Trophoblast cell (in vitro differentiated cells and primary cell): ENCODE data around the gene DROSHA.

ENCODE experiments used
- DNase-seq, 2 donors: peaks; one replicate each; pipeline ENCODE4 v3.0.0-alpha.2; 2016
- H2AFZ ChIP-seq: 2 replicates; pipeline ENCODE4 v1.6.1; 2013; ENCODE audit warnings: low read length, moderate library complexity, mild to moderate bottlenecking; ENCODE audit not compliant: insufficient read depth, poor library complexity
- H2AK5ac ChIP-seq: 2 replicates; pipeline ENCODE4 v1.6.1; 2013; ENCODE audit warnings: mild to moderate bottlenecking, low read length
- H2BK120ac ChIP-seq: 2 replicates; pipeline ENCODE4 v1.6.1; 2013; ENCODE audit warnings: low read length, mild to moderate bottlenecking, moderate library complexity; ENCODE audit not compliant: insufficient read depth, poor library complexity
- H2BK12ac ChIP-seq: 2 replicates; pipeline ENCODE4 v1.6.1; 2013; ENCODE audit warnings: mild to moderate bottlenecking, low read length, moderate library complexity
- H2BK5ac ChIP-seq: 2 replicates; pipeline ENCODE4 v1.6.1; 2013; ENCODE audit warnings: low read length, low read depth, moderate library complexity, mild to moderate bottlenecking; ENCODE audit not compliant: poor library complexity
- H3K14ac ChIP-seq: 2 replicates; pipeline ENCODE4 v1.6.1; 2013; ENCODE audit warnings: mild to moderate bottlenecking, low read length
- H3K18ac ChIP-seq: 2 replicates; pipeline ENCODE4 v1.6.1; 2013; ENCODE audit warnings: mild to moderate bottlenecking, low read length
- H3K23ac ChIP-seq: 2 replicates; pipeline ENCODE4 v1.6.1; 2013; ENCODE audit warnings: low read length
- H3K27ac ChIP-seq: 2 replicates; pipeline ENCODE4 v1.5.1; 2013; ENCODE audit warnings: low read depth, mild to moderate bottlenecking, inconsistent platforms, low read length, moderate library complexity
- H3K27me3 ChIP-seq: 2 replicates; pipeline ENCODE4 v1.6.1; 2013; ENCODE audit warnings: inconsistent platforms, mild to moderate bottlenecking, low read length, moderate library complexity; ENCODE audit not compliant: insufficient read depth
- H3K36me3 ChIP-seq, 2 experiments: 1 replicate in 1 of 2; 2 replicates in 1 of 2; pipeline ENCODE4 v1.6.1; 2013; ENCODE audit warnings: low read length in 2 of 2, mild to moderate bottlenecking in 2 of 2, moderate library complexity in 1 of 2; ENCODE audit not compliant: insufficient read depth in 2 of 2, control insufficient read depth in 1 of 2
- H3K4ac ChIP-seq: 2 replicates; pipeline ENCODE4 v1.6.1; 2013; ENCODE audit warnings: low read depth, mild to moderate bottlenecking, low read length, moderate library complexity
- H3K4me1 ChIP-seq, 2 experiments: 1 replicate in 1 of 2; 2 replicates in 1 of 2; pipeline ENCODE4 v1.6.1; 2013; ENCODE audit warnings: low read length in 2 of 2, mild to moderate bottlenecking in 2 of 2, moderate library complexity in 1 of 2; ENCODE audit not compliant: insufficient read depth in 2 of 2, control insufficient read depth in 1 of 2
- H3K4me2 ChIP-seq: 2 replicates; pipeline ENCODE4 v1.6.1; 2013; ENCODE audit warnings: inconsistent platforms, mild to moderate bottlenecking, low read length, moderate library complexity
- H3K4me3 ChIP-seq: 2 replicates; pipeline ENCODE4 v1.5.1; 2013; ENCODE audit warnings: mild to moderate bottlenecking, low read depth, low read length, inconsistent platforms
- H3K79me1 ChIP-seq: one replicate; pipeline ENCODE4 v1.6.1; 2013; ENCODE audit warnings: low read length
- H3K79me2 ChIP-seq: 2 replicates; pipeline ENCODE4 v1.6.1; 2013; ENCODE audit warnings: low read length, mild to moderate bottlenecking; ENCODE audit not compliant: control insufficient read depth, insufficient read depth, poor library complexity
- H3K9ac ChIP-seq: 2 replicates; pipeline ENCODE4 v1.6.1; 2013; ENCODE audit warnings: mild to moderate bottlenecking, low read length
- H3K9me3 ChIP-seq: 2 replicates; pipeline ENCODE4 v1.6.1; 2013; ENCODE audit warnings: low read depth, mild to moderate bottlenecking, control low read depth, inconsistent platforms, low read length; ENCODE audit not compliant: insufficient read depth
- H4K12ac ChIP-seq: 2 replicates; pipeline ENCODE4 v1.6.1; 2013; ENCODE audit warnings: low read depth, mild to moderate bottlenecking, low read length, moderate library complexity
- H4K8ac ChIP-seq: 2 replicates; pipeline ENCODE4 v1.6.1; 2013; ENCODE audit warnings: low read depth, mild to moderate bottlenecking, low read length, moderate library complexity
- H4K91ac ChIP-seq: one replicate; pipeline ENCODE4 v1.6.1; 2013; ENCODE audit warnings: low read depth, mild to moderate bottlenecking, low read length, moderate library complexity
- WGBS: extraction: QIAGEN DNeasy Blood & Tissue Kit; methylation state at CpG from one replicate; pipeline ENCODE4 v1.1.7; 2013; ENCODE audit warnings: missing lambda C conversion rate; ENCODE audit not compliant: insufficient read length, insufficient coverage; ENCODE audit errors: extremely low coverage; 5-methylcytosine and 5-hydroxymethylcytosine counted together

DROSHA gene

GRCh38 chr5:31408814-31409213, 123.1 kb downstream of the DROSHA start:
- no peak overlapping the region for H4K12ac ChIP-seq
- H4K8ac ChIP-seq = no peak overlapping the region
- no peak overlapping the region for H2AFZ ChIP-seq
- H3K23ac ChIP-seq = no peak overlapping the region
- H4K91ac ChIP-seq = no peak overlapping the region
- H3K79me2 ChIP-seq = no peaks in the 10 kb centered on the region
- H3K4me2 ChIP-seq = no peak overlapping the region
- no peak overlapping the region for H3K14ac ChIP-seq
- no peaks in the 10 kb centered on the region for H3K79me1 ChIP-seq
- H3K36me3 ChIP-seq = peaks cover 6 to 8% of the 10 kb centered on the region in 2 experiments
- H2BK5ac ChIP-seq = no peak overlapping the region
- H3K4ac ChIP-seq = no peak overlapping the region
- H3K27ac ChIP-seq = peak overlapping the region; percentile 49
- H3K18ac ChIP-seq = no peak overlapping the region
- no peaks in the 10 kb centered on the region for H3K9me3 ChIP-seq
- no peak overlapping the region for H2AK5ac ChIP-seq
- DNase-seq = peak; percentile 70 to 83
- no peak overlapping the region for H3K4me3 ChIP-seq
- H3K9ac ChIP-seq = no peak overlapping the region
- H3K4me1 ChIP-seq = peaks cover 0 to 4% of the 10 kb centered on the region in 2 experiments
- no peak overlapping the region for H2BK120ac ChIP-seq
- H3K27me3 ChIP-seq = no peaks in the 10 kb centered on the region
- no peak overlapping the region for H2BK12ac ChIP-seq

- Histone ChIP-seq H3K9ac (no peak overlapping the region), H2BK5ac (no peak overlapping the region), H3K9me3 (no peaks in the 10 kb centered on the region), H3K4ac (no peak overlapping the region), H3K23ac (no peak overlapping the region), H4K12ac (no peak overlapping the region), H3K79me2 (no peaks in the 10 kb centered on the region), H3K4me3 (no peak overlapping the region), H3K14ac (no peak overlapping the region), H3K18ac (no peak overlapping the region), H3K27ac (peak overlapping the region; percentile 49), H4K91ac (no peak overlapping the region), H3K4me1 (peaks cover 0 to 4% of the 10 kb centered on the region in 2 experiments), H3K4me2 (no peak overlapping the region), H2BK12ac (no peak overlapping the region), H2AFZ (no peak overlapping the region), H2AK5ac (no peak overlapping the region), H3K27me3 (no peaks in the 10 kb centered on the region), H4K8ac (no peak overlapping the region), H3K36me3 (peaks cover 5 to 6% of the 10 kb centered on the region in 2 experiments), H2BK120ac (no peak overlapping the region), H3K79me1 (no peaks in the 10 kb centered on the region)
- DNase-seq = peak in 1 of 2 donors; percentile 67
- WGBS = no CpG with 5 or more reads among the region's 4 CpGs
Observed at GRCh38 chr5:31407921-31408693, 123.8 kb downstream of the DROSHA start.

GRCh38 chr5:31404325-31404724, 127.6 kb downstream of the DROSHA start:
- no peaks in the 10 kb centered on the region for H3K79me2 ChIP-seq
- no peak overlapping the region for H2BK5ac ChIP-seq
- H3K9ac ChIP-seq = no peak overlapping the region
- no peak overlapping the region for H4K12ac ChIP-seq
- peaks cover 0 to 1% of the 10 kb centered on the region in 2 experiments for H3K4me1 ChIP-seq
- DNase-seq = no peak
- no peak overlapping the region for H3K4me2 ChIP-seq
- H2AK5ac ChIP-seq = no peak overlapping the region
- H2BK12ac ChIP-seq = no peak overlapping the region
- no CpG with 5 or more reads among the region's 3 CpGs for WGBS
- H3K23ac ChIP-seq = no peak overlapping the region
- no peak overlapping the region for H4K91ac ChIP-seq
- no peaks in the 10 kb centered on the region for H3K9me3 ChIP-seq
- H4K8ac ChIP-seq = peak overlapping the region; percentile 47
- H3K27me3 ChIP-seq = no peaks in the 10 kb centered on the region
- no peak overlapping the region for H3K14ac ChIP-seq
- no peaks in the 10 kb centered on the region for H3K79me1 ChIP-seq
- no peak overlapping the region for H2AFZ ChIP-seq
- H3K4me3 ChIP-seq = no peak overlapping the region
- H3K27ac ChIP-seq = no peak overlapping the region
- H3K36me3 ChIP-seq = peaks cover 3 to 8% of the 10 kb centered on the region in 2 experiments
- H3K18ac ChIP-seq = no peak overlapping the region
- no peak overlapping the region for H3K4ac ChIP-seq
- no peak overlapping the region for H2BK120ac ChIP-seq

- Histone ChIP-seq H2AFZ (no peak overlapping the region), H3K4me1 (no peaks in the 10 kb centered on the region), H3K18ac (no peak overlapping the region), H3K14ac (no peak overlapping the region), H3K27me3 (no peaks in the 10 kb centered on the region), H3K36me3 (peaks cover 3 to 8% of the 10 kb centered on the region in 2 experiments), H4K91ac (no peak overlapping the region), H4K8ac (no peak overlapping the region), H2BK12ac (no peak overlapping the region), H3K4me2 (no peak overlapping the region), H2BK5ac (no peak overlapping the region), H3K79me2 (no peaks in the 10 kb centered on the region), H3K27ac (no peak overlapping the region), H3K4ac (no peak overlapping the region), H2BK120ac (no peak overlapping the region), H3K79me1 (no peaks in the 10 kb centered on the region), H3K4me3 (no peak overlapping the region), H3K9me3 (no peaks in the 10 kb centered on the region), H3K9ac (no peak overlapping the region), H3K23ac (no peak overlapping the region), H4K12ac (no peak overlapping the region), H2AK5ac (no peak overlapping the region)
- WGBS = no CpG with 5 or more reads among the region's 3 CpGs
- DNase-seq = peak in 1 of 2 donors; percentile 57
Observed at GRCh38 chr5:31401691-31402090, 130.2 kb downstream of the DROSHA start.
